Prostate gland (tissue), 2 donors: Measurements from ENCODE around the gene FAM234A.

Experiments used
- POLR2A ChIP-seq: fragments of 450-650 bp; IDR thresholded peaks from one replicate; pipeline ENCODE4 v1.6.1; 2016; ENCODE audit warnings: antibody characterized with exemption, mild to moderate bottlenecking
- TF ChIP-seq, protein P1 (sequence below), 4 experiments: fragments of 200-600 bp in 2 of 4; fragments of 450-650 bp in 2 of 4; sonication (generic) in 2 of 4; IDR thresholded peaks; 1 replicate in 3 of 4; 2 replicates in 1 of 4; pipeline ENCODE4 v1.5.1; 2016 to 2019; ENCODE audit warnings: antibody characterized with exemption in 4 of 4, mild to moderate bottlenecking in 2 of 4, moderate library complexity in 2 of 4

DNA sequence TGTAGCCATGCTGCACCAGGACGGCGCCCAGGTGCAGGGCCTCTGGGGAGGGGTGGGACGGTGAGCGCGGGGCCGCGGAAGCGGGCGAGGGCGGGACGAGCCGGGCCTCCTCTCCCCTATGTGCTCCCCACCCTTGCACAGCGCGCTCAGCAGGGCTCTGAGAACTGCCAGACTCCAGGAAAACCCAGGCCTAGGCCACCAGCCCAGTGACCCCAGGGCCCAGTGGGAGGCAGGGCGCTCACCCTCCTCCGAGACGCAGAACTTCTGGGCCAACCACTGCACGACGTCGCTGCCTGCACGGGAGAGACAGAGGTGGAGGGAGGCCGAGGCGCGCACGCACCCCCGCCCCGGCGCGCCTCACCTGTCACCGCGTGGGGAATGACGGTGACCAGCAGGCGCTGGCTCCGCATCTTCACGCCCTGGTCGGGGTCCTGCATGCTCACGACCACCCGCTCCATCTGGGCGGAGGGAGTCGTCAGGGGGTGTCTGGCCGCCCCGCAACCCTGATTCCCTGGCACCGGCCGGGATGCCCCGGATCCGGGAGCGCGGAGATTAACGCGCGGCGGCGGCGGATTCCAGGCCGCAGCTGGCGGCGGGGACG lies 40.5 kb downstream of the FAM234A start:
- TF ChIP-seq, protein P1, sequence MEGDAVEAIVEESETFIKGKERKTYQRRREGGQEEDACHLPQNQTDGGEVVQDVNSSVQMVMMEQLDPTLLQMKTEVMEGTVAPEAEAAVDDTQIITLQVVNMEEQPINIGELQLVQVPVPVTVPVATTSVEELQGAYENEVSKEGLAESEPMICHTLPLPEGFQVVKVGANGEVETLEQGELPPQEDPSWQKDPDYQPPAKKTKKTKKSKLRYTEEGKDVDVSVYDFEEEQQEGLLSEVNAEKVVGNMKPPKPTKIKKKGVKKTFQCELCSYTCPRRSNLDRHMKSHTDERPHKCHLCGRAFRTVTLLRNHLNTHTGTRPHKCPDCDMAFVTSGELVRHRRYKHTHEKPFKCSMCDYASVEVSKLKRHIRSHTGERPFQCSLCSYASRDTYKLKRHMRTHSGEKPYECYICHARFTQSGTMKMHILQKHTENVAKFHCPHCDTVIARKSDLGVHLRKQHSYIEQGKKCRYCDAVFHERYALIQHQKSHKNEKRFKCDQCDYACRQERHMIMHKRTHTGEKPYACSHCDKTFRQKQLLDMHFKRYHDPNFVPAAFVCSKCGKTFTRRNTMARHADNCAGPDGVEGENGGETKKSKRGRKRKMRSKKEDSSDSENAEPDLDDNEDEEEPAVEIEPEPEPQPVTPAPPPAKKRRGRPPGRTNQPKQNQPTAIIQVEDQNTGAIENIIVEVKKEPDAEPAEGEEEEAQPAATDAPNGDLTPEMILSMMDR (IDR thresholded peaks at IDR 0.05) = no peak
- no peak for TF ChIP-seq POLR2A
